ENCODE data around the gene MYH15.

MYH15 gene

GRCh38 chr3:108441071-108441507 lies 69.3 kb downstream of the MYH15 start:
- no peak for DNase-seq
- in situ Hi-C loops (cut with HindIII; ENCODE audit: low pct_ligation_motif_present, low pct_unique_long_range_greater_than_20kb, low sequenced_read_pairs) = no loop called here

- DNase-seq = no peak
- in situ Hi-C loops (cut with HindIII; ENCODE audit: low pct_ligation_motif_present, low pct_unique_long_range_greater_than_20kb, low sequenced_read_pairs) = no loop called here
Observed at GRCh38 chr3:108438542-108438941, 71.9 kb downstream of the MYH15 start.

DNA sequence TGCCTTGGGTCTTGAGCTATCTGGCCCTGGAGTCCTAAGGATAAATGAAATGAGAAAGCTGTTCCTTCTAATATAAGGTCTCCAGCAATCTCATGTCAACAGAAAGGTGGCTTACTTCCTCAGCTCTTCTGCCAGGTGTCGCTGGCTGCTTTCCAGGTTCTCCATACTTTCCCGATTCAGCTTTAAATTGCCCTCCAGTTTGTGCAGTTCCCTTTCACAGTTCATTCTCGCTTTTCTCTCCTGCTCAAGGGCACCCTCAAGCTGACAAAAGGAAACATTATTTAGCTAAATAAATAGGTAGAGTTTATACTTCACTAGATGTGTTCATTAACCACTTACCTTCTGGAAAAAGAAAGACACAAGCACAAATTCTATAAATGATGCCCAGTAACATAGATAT lies 73.0 kb downstream of the MYH15 start:
- in situ Hi-C loops (cut with HindIII; ENCODE audit: low pct_ligation_motif_present, low pct_unique_long_range_greater_than_20kb, low sequenced_read_pairs) = no loop called here
- no peak for DNase-seq

GRCh38 chr3:108433928-108434327 lies 76.5 kb downstream of the MYH15 start:
- in situ Hi-C loops (cut with HindIII; ENCODE audit: low pct_ligation_motif_present, low pct_unique_long_range_greater_than_20kb, low sequenced_read_pairs) = no loop called here
- DNase-seq = no peak

- in situ Hi-C loops (cut with HindIII; ENCODE audit: low pct_ligation_motif_present, low pct_unique_long_range_greater_than_20kb, low sequenced_read_pairs) = no loop called here
- DNase-seq = no peak
Observed at GRCh38 chr3:108432431-108432830, 78.0 kb downstream of the MYH15 start.

DNA sequence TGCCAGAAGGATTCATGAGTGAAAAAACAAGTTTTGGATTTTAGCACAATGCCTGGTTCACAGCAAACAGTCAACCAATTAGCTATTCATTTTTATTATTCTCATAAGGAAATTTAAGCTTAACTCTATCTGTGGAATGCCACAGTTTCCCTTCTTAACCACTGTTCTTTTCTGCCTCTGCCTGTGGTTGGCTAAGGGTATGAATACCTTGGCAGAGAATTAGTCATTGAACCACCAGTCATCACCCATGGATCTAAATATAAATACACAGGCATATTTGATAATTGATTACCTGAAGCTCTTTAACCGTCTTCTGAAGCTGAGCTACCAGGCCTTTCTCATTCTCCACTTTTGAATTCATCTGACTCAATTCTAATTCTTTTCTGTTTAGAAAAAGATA lies 79.9 kb downstream of the MYH15 start:
- DNase-seq = no peak
- in situ Hi-C loops (cut with HindIII; ENCODE audit: low pct_ligation_motif_present, low pct_unique_long_range_greater_than_20kb, low sequenced_read_pairs) = no loop called here

DNA sequence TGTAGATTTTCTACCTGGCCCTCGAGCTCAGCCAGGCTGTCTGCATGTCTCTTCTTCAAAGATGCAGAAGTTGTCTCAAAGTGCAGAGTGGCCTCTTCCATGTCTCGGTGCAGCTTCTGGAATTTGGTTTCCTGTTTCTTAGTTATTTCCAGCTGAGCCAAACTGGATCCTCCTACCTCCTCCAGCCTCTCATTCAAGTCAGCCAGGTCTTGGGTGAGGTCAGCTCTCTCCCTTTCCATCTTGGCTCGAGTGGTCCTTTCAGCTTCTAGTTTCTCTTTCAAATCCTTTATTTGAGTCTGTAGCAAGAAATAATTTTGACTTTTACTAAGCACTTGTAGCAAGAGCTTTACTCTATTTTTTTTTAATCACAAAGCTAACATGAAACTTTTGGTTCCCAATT lies 81.8 kb downstream of the MYH15 start:
- DNase-seq = no peak
- in situ Hi-C loops (cut with HindIII; ENCODE audit: low pct_ligation_motif_present, low pct_unique_long_range_greater_than_20kb, low sequenced_read_pairs) = no loop called here

DNA sequence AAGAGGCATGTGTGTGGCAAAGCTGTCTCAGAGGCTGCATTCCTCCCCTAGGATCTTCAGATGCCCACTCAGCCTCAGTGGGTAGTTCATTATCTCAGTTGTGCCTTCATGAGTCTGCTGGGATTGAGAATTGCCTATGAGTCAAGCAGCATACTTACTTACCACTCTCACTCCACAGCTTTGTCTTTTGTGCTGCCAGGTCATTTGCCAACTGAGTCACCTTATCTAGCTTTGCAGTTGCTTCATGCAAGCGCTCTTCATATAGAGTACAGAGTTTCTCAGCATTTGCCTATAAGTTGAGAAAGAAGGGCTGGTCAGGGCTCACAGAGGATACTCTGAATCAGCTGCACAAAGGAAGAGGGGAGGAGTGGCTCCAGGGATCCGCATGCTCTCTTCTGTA lies 89.5 kb downstream of the MYH15 start:
- no peak for DNase-seq
- in situ Hi-C loops (cut with HindIII; ENCODE audit: low pct_ligation_motif_present, low pct_unique_long_range_greater_than_20kb, low sequenced_read_pairs) = no loop called here

GRCh38 chr3:108416111-108416869 lies 94.1 kb downstream of the MYH15 start:
- in situ Hi-C loops (cut with HindIII; ENCODE audit: low pct_ligation_motif_present, low pct_unique_long_range_greater_than_20kb, low sequenced_read_pairs) = no loop called here
- DNase-seq = no peak

GRCh38 chr3:108415661-108416060 lies 94.7 kb downstream of the MYH15 start:
- DNase-seq = no peak
- in situ Hi-C loops (cut with HindIII; ENCODE audit: low pct_ligation_motif_present, low pct_unique_long_range_greater_than_20kb, low sequenced_read_pairs) = no loop called here

DNA sequence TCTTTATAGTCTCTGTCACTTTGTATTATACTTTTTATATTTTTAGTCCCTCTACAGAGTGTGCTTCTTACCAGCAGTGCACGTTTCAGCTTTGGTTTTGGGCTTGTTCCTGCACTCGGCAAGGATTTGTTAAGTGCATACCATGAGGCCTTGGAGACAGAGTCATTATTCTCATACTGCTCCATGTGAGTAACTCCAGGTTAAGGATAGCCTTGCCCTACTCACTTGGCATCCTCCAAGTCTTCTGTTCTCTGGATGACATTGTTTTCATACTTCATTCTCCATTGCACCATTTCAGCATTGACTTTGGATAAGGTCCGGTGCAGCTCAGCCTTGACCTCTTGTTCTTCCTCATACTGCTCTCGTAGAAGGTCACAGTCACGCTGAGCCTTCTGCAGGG lies 96.4 kb downstream of the MYH15 start:
- no peak for DNase-seq
- in situ Hi-C loops (cut with HindIII; ENCODE audit: low pct_ligation_motif_present, low pct_unique_long_range_greater_than_20kb, low sequenced_read_pairs) = no loop called here

- in situ Hi-C loops (cut with HindIII; ENCODE audit: low pct_ligation_motif_present, low pct_unique_long_range_greater_than_20kb, low sequenced_read_pairs) = no loop called here
- DNase-seq = no peak
Observed at GRCh38 chr3:108412121-108412750, 98.2 kb downstream of the MYH15 start.

DNA sequence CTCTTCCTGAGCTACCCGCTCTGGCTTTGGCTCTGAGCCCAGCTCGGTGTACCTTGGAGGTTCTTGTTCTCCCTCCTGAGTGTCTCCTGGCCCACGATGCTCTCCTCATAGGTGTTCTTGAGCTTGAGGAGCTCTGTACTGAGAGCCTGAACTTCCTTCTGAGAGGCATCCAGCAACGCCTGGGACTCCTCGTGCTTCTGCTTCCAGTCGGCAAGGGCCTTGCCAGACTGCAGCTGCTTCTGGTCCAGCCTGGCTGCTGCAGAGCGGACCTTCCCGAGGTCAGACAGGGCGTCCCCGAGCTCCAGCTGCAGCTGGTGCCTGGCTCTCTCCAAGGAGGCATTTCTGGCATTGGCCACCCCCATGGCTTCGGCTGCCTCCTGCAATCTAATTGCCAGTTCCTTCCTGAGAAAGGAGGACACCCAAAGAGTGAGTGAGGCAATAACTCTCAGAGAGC lies 99.8 kb downstream of the MYH15 start:
- in situ Hi-C loops (cut with HindIII; ENCODE audit: low pct_ligation_motif_present, low pct_unique_long_range_greater_than_20kb, low sequenced_read_pairs) = no loop called here
- DNase-seq = no peak

DNA sequence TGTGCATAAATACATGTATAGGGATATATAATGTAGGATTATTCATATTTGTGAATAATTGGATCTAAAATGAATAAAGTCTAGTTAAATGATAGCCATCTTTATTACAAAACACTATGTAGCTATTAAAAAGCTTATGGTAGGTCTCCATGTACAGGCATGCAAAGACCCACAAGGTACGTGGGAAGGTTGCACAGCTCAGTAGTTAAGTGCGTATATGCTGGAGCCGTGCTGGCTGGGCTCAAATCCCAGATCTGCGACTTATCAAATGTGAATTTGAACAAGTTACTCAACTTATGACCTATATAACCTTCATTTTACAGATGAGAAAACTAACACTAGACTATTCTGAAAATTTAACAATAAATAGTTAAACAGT lies 100.6 kb downstream of the MYH15 start:
- in situ Hi-C loops (cut with HindIII; ENCODE audit: low pct_ligation_motif_present, low pct_unique_long_range_greater_than_20kb, low sequenced_read_pairs) = no loop called here
- no peak for DNase-seq

DNA sequence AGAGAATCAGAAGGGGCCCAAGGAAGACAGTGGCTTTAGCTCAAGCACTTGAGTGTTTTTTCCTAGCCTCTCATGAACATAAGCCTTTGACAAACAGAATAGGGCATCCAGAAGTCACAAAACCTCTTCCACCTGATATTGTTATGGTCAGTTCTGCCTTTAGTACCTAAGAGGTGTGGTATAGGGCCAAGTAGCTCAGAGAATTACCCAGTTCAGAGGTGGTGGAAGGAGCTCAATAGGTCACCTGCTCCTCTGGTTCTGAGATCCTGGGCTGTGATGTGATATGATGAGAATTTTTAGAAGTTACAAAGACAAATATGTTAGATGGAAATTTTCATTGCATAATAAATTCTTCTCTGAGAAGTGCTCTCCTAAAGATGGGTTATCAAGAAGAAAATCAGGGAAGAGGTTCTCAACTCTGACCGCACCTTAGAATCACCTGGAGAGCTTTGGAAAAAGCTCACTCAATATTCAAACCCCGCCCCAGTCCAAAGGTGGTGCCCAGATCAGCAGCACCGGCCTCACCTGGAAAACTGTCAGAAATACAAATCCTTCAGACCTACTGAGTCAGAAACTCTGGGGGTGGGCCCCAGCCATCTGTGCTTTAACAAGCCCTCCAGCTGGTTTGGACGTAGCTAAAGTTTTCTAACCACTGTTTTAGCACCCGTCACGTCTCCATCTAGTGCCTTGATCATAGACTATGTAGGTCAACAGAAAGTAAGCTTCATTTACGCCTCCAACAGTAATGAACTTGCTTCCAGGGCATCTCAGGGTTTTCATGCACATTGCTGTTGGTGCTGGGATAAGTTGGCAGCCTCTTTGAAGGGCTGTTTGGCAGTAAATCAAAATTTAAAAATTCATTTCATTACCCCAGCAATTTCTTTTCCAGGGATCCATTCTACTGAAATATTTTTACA lies 101.3 kb downstream of the MYH15 start:
- in situ Hi-C loops (cut with HindIII; ENCODE audit: low pct_ligation_motif_present, low pct_unique_long_range_greater_than_20kb, low sequenced_read_pairs) = no loop called here
- no peak for DNase-seq

DNA sequence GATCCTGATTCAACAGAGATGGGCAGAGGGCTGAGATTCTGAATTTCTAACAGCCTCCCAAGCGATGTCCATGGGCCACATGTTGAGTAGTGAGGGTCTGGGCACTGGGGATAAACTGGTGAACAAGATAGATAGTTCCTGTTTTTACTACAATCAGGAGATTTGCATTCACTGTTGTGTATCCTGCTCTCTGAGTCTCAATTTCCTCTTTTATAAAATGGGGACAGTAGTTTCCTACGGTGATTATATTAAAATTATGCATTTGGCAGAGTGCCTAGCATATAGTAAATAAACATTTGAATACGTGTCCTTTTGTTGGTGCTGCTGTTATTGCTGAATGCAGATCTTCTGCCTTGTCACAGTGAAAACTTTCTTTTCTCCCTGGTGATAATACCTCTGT lies 102.5 kb downstream of the MYH15 start:
- no peak for DNase-seq
- in situ Hi-C loops (cut with HindIII; ENCODE audit: low pct_ligation_motif_present, low pct_unique_long_range_greater_than_20kb, low sequenced_read_pairs) = no loop called here

GRCh38 chr3:108406661-108407206 lies 103.7 kb downstream of the MYH15 start:
- in situ Hi-C loops (cut with HindIII; ENCODE audit: low pct_ligation_motif_present, low pct_unique_long_range_greater_than_20kb, low sequenced_read_pairs) = no loop called here
- no peak for DNase-seq

DNA sequence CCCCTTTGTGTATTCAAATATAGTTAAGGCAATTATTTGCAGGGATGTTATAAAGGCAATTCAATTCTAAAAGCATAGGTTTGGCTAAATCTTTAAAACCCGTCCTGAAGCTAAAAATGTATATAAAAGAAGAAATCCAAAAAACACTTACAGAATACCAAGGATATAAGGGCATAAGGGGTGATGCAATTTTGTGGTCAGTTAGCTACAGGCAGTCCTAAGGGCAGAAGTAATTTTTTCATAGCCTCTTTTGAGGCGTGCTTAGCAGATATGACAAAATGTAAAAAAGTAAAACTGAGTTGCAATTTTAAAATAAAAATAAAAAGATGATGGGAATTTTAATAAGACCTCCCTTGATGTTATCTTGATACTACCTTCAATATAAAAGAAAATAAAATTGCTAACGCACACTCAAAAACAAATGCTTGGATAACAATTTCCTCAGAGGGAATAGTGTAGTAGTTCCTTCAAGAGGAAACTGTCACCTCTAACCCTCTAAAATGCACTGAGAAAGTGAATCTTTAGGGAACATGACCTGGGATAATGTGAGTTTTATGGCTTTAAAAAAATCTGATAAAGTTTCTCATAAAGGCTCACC lies 104.2 kb downstream of the MYH15 start:
- in situ Hi-C loops (cut with HindIII; ENCODE audit: low pct_ligation_motif_present, low pct_unique_long_range_greater_than_20kb, low sequenced_read_pairs) = no loop called here
- no peak for DNase-seq

- in situ Hi-C loops (cut with HindIII; ENCODE audit: low pct_ligation_motif_present, low pct_unique_long_range_greater_than_20kb, low sequenced_read_pairs) = no loop called here
- DNase-seq = no peak
Observed at GRCh38 chr3:108404368-108404767, 106.0 kb downstream of the MYH15 start.
